Esophagus squamous epithelium (tissue), 4 donors: ENCODE results near the gene STXBP4.

Experiments used
- CTCF ChIP-seq, 6 experiments: fragments of 450-650 bp in 4 of 6; fragments of 200-600 bp in 2 of 6; sonication (generic) in 2 of 6; IDR thresholded peaks; one replicate each; pipeline ENCODE4 v1.5.1; 2016 to 2019; ENCODE audit warnings: antibody characterized with exemption in 6 of 6, mild to moderate bottlenecking in 4 of 6, moderate library complexity in 4 of 6
- POLR2A ChIP-seq, 4 donors: fragments of 450-650 bp; IDR thresholded peaks; one replicate each; pipeline ENCODE4 v1.6.1; 2017; ENCODE audit warnings: antibody characterized with exemption in 4 of 4, mild to moderate bottlenecking in 4 of 4, moderate library complexity in 3 of 4

DNA sequence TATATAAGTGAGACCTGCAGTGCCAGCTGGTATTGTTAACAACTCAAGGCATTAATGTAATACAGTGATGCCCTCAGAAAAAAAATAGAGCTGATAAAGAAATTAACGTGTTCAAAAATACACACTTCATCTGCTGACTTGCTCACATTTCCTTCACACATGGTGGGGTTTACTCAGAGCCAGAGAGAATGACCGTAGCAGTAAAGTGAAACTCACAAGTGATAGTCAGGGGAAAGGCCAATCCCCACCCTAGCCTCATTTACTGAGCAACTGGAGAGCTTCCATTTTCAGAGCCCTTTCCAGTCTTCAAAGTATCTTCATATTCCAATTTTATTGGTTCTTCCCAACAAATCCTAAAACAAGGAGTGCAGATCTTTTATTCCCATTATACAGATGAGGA is 222.2 kb downstream of the STXBP4 start:
- no peak for TF ChIP-seq CTCF (IDR thresholded peaks at IDR 0.05)
- no peak for TF ChIP-seq POLR2A (IDR thresholded peaks at IDR 0.05)
